Measurements from ENCODE around the gene CAPG. TPM values are rescaled to one million over a fixed set of nuclear protein-coding genes. Genes with fewer than 3 reads are reported as not detected.

The CAPG gene
- total and polyA plus RNA-seq, 9 of the 15 experiments (the other 6 are each of a cell fraction or from before 2014, with no cell fraction given) = 10.6 to 90.4 (median 56.0) TPM

GRCh38 chr2:85455552-85456090, 45.5 kb upstream of the CAPG start (continued):
- TF ChIP-seq ZNF311 (CRISPR knock-in tag; IDR thresholded peaks at IDR 0.05) = no peak
- no peak for TF ChIP-seq NRF1 (conservative IDR thresholded peaks at IDR 0.05 in 1 of 2, IDR thresholded peaks at IDR 0.05 in 1 of 2)
- TF ChIP-seq CC2D1A (IDR thresholded peaks at IDR 0.05) = peak; percentile 58; the same call in 1 of the 2 replicates
- no peak for TF ChIP-seq NFE2L1 (tag; IDR thresholded peaks at IDR 0.05; ENCODE audit: borderline replicate concordance, low read depth)
- TF ChIP-seq SOX6 (IDR thresholded peaks at IDR 0.05) = 0 out of 2 replicates have a peak, but pooled peaks have one; percentile 25
- no peak for TF ChIP-seq ZNF217 (CRISPR knock-in tag; IDR thresholded peaks at IDR 0.05)

- Histone ChIP-seq H3K4me3 (no peak overlapping the region), H2AFZ (ENCODE audit: low read depth, low read length) (0 out of 2 replicates have a peak overlapping the region, but pooled peaks have one; percentile 36), H3K9me3 (replicated peaks; ENCODE audit: control insufficient read depth, insufficient read depth, low read depth, low read length) (no peaks in the 10 kb centered on the region; the same call in 1 of the 2 replicates), H3K27me3 (ENCODE audit: control insufficient read depth in 2 of 2, insufficient read depth in 2 of 2, low read length in 2 of 2) (no peaks in the 10 kb centered on the region), H3K27ac (ENCODE audit: extremely low read depth, low read depth, low read length) (no peak overlapping the region), H3K4me2 (ENCODE audit: insufficient read depth, low read length) (no peak overlapping the region), H3K9ac (ENCODE audit: insufficient read depth in 1 of 2, low read depth in 2 of 2, low read length in 2 of 2) (no peak overlapping the region), H3K36me3 (ENCODE audit: control insufficient read depth, insufficient read depth, low read length) (no peaks in the 10 kb centered on the region), H4K20me1 (replicated peaks; ENCODE audit: control insufficient read depth, insufficient read depth, low read length) (no peaks in the 10 kb centered on the region), H3K4me1 (replicated peaks in 1 of 2; ENCODE audit: control insufficient read depth in 2 of 2, insufficient read depth in 2 of 2, low read length in 2 of 2) (peaks cover 0 to 6% of the 10 kb centered on the region in 2 experiments; a peak in 2 of 5 replicates), H3K79me2 (ENCODE audit: control insufficient read depth, insufficient read depth, low read length) (no peaks in the 10 kb centered on the region), H3K9me1 (ENCODE audit: control insufficient read depth, insufficient read depth, low read length) (no peaks in the 10 kb centered on the region)
- ChIA-PET POLR2A (no interaction called here), CTCF (ENCODE audit: low intra/inter-chr PET ratio) (no interaction called here)
- no TSS peak for BruUV-seq (replicated peaks)
- WGBS (ENCODE audit: insufficient coverage, low coverage, missing lambda C conversion rate) = 64% methylated on average over 7 of the region's 7 CpGs
- ATAC-seq (no peak), DNase-seq (ENCODE audit: extremely low read depth in 1 of 4, low spot score in 3 of 4) (no peak), FAIRE-seq (peak; percentile 26)
- in situ Hi-C loops (cut with MboI) = no loop called here
- intact Hi-C loops (cut with micrococcal nuclease) = no loop called here
- TF ChIP-seq DEAF1 (CRISPR knock-in tag; IDR thresholded peaks at IDR 0.05) (no peak), SMARCE1 (IDR thresholded peaks at IDR 0.05) (no peak), REST (IDR thresholded peaks at IDR 0.05; ENCODE audit: borderline replicate concordance) (no peak), REST (CRISPR knock-in tag; IDR thresholded peaks at IDR 0.05; ENCODE audit: low read depth) (no peak), DIDO1 (tag; IDR thresholded peaks at IDR 0.05; ENCODE audit: low read depth) (no peak), RBM15 (IDR thresholded peaks at IDR 0.05; ENCODE audit: insufficient read depth, low read length) (no peak), ZNF551 (CRISPR knock-in tag; IDR thresholded peaks at IDR 0.05) (no peak)
Observed at GRCh38 chr2:85453571-85453970, 43.4 kb upstream of the CAPG start.
